Ecto neural progenitor cell (in vitro differentiated cells): Measurements from ENCODE around the gene CFAP74.

Source experiments
- DNase-seq: peaks from one replicate; pipeline ENCODE4 v3.0.0-alpha.2; 2018; ENCODE audit warnings: low spot score

The CFAP74 gene

GRCh38 chr1:1914971-1915692 lies 88.5 kb downstream of the CFAP74 start, which contains the start of gene CALML6:
CALML6 (plus strand) TSS chr1:1915260; CDS start chr1:1915281, 21 bp downstream.
- no peak for DNase-seq

GRCh38 chr1:1914101-1914970 lies 89.2 kb downstream of the CFAP74 start:
- no peak for DNase-seq

GRCh38 chr1:1911350-1912041 lies 92.1 kb downstream of the CFAP74 start:
- no peak for DNase-seq

GRCh38 chr1:1910651-1911331 lies 92.8 kb downstream of the CFAP74 start:
- no peak for DNase-seq

- no peak for DNase-seq
These were observed 93.5 kb downstream of the CFAP74 start for GRCh38 chr1:1910033-1910465.

GRCh38 chr1:1908506-1908791 lies 95.1 kb downstream of the CFAP74 start:
- no peak for DNase-seq

- no peak for DNase-seq
These were observed 96.4 kb downstream of the CFAP74 start for GRCh38 chr1:1907098-1907736.

- peak; percentile 88 for DNase-seq
These were observed 97.1 kb downstream of the CFAP74 start for GRCh38 chr1:1906185-1907097.

GRCh38 chr1:1903224-1903623 lies 100.4 kb downstream of the CFAP74 start:
- DNase-seq: no peak

GRCh38 chr1:1901641-1902294 lies 101.8 kb downstream of the CFAP74 start:
- DNase-seq: no peak

- DNase-seq: no peak
These were observed 102.5 kb downstream of the CFAP74 start for GRCh38 chr1:1900883-1901640.

- no peak for DNase-seq
These were observed 103.6 kb downstream of the CFAP74 start for GRCh38 chr1:1899967-1900327.

GRCh38 chr1:1899266-1899966 lies 104.2 kb downstream of the CFAP74 start:
- no peak for DNase-seq

- DNase-seq: no peak
These were observed 105.2 kb downstream of the CFAP74 start for GRCh38 chr1:1898246-1898933.

GRCh38 chr1:1895456-1896336 lies 107.9 kb downstream of the CFAP74 start:
- DNase-seq: no peak

GRCh38 chr1:1895060-1895418 lies 108.5 kb downstream of the CFAP74 start:
- DNase-seq: no peak
